Measurements from ENCODE around the gene CDKL1. TPM values are rescaled to one million over a fixed set of nuclear protein-coding genes. Genes with fewer than 3 reads are reported as not detected.

Gene CDKL1
- total RNA-seq, 1 experiment from 2014 or later: 2.4 TPM

GRCh38 chr14:50343434-50343833, 53.2 kb downstream of the CDKL1 start:
- intact Hi-C loops (cut with micrococcal nuclease; ENCODE audit: unreplicated experiment): loop anchor here (10.0 kb wide), 1 partner anchor 101 kb away; no protein-coding TSS in a partner anchor
- TF ChIP-seq, protein P1, sequence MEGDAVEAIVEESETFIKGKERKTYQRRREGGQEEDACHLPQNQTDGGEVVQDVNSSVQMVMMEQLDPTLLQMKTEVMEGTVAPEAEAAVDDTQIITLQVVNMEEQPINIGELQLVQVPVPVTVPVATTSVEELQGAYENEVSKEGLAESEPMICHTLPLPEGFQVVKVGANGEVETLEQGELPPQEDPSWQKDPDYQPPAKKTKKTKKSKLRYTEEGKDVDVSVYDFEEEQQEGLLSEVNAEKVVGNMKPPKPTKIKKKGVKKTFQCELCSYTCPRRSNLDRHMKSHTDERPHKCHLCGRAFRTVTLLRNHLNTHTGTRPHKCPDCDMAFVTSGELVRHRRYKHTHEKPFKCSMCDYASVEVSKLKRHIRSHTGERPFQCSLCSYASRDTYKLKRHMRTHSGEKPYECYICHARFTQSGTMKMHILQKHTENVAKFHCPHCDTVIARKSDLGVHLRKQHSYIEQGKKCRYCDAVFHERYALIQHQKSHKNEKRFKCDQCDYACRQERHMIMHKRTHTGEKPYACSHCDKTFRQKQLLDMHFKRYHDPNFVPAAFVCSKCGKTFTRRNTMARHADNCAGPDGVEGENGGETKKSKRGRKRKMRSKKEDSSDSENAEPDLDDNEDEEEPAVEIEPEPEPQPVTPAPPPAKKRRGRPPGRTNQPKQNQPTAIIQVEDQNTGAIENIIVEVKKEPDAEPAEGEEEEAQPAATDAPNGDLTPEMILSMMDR (conservative IDR thresholded peaks at IDR 0.05): no peak
- TF ChIP-seq EZH2 (IDR thresholded peaks at IDR 0.05; ENCODE audit: low read depth): no peak
- CTCF ChIA-PET: no interaction called here

GRCh38 chr14:50342221-50343078, 54.2 kb downstream of the CDKL1 start:
- Histone ChIP-seq H3K27me3 (ENCODE audit: insufficient read depth, low read depth) (no peaks in the 10 kb centered on the region), H3K27ac (no peak overlapping the region), H3K4me3 (no peak overlapping the region), H3K9me2 (ENCODE audit: insufficient read depth) (no peaks in the 10 kb centered on the region), H3K9me3 (ENCODE audit: insufficient read depth, low read depth) (no peaks in the 10 kb centered on the region), H4K20me1 (ENCODE audit: insufficient read depth) (no peaks in the 10 kb centered on the region), H3K4me1 (replicated peaks; ENCODE audit: insufficient read depth) (peaks cover 6% of the 10 kb centered on the region), H3K4me2 (no peak overlapping the region), H2AFZ (no peak overlapping the region), H3K79me2 (ENCODE audit: low read depth) (no peaks in the 10 kb centered on the region), H3F3A (ENCODE audit: insufficient read depth, low read depth) (no peaks in the 10 kb centered on the region), H3K36me3 (ENCODE audit: low read depth) (no peaks in the 10 kb centered on the region)
- DNase-seq: peak in 1 of 2 experiments; percentile 21
- no peak for TF ChIP-seq EZH2 (IDR thresholded peaks at IDR 0.05; ENCODE audit: low read depth)
- TF ChIP-seq, protein P1 (conservative IDR thresholded peaks at IDR 0.05): no peak
- no TSS peak for BruUV-seq (replicated peaks)
- ChIA-PET POLR2A (ENCODE audit: unreplicated experiment) (no interaction called here), CTCF (interaction anchor here (0.6 to 0.8 kb wide), 3 partner anchors 22 to 443 kb away, joined by 3 read pairs; no protein-coding TSS in a partner anchor)
- intact Hi-C loops (cut with micrococcal nuclease; ENCODE audit: unreplicated experiment): loop anchor here (10.0 kb wide), 1 partner anchor 102 kb away; no protein-coding TSS in a partner anchor

More at GRCh38 chr14:50343434-50343833, 53.2 kb downstream of the CDKL1 start:
- H3K4me1 ChIP-seq (replicated peaks; ENCODE audit: insufficient read depth): peaks cover 13% of the 10 kb centered on the region
- no peaks in the 10 kb centered on the region for H4K20me1 ChIP-seq (ENCODE audit: insufficient read depth)
- no peaks in the 10 kb centered on the region for H3F3A ChIP-seq (ENCODE audit: insufficient read depth, low read depth)
- H3K4me2 ChIP-seq: no peak overlapping the region
- no peak overlapping the region for H3K4me3 ChIP-seq
- no peak for DNase-seq
- H3K27me3 ChIP-seq (ENCODE audit: insufficient read depth, low read depth): no peaks in the 10 kb centered on the region
- no peaks in the 10 kb centered on the region for H3K36me3 ChIP-seq (ENCODE audit: low read depth)
- no peaks in the 10 kb centered on the region for H3K79me2 ChIP-seq (ENCODE audit: low read depth)
- H2AFZ ChIP-seq: no peak overlapping the region
- POLR2A ChIA-PET (ENCODE audit: unreplicated experiment): no interaction called here
- H3K9me2 ChIP-seq (ENCODE audit: insufficient read depth): no peaks in the 10 kb centered on the region
- no TSS peak for BruUV-seq (replicated peaks)
- H3K27ac ChIP-seq: no peak overlapping the region
- H3K9me3 ChIP-seq (ENCODE audit: insufficient read depth, low read depth): peaks cover 4% of the 10 kb centered on the region; the same call in 1 of the 2 replicates

- Histone ChIP-seq H3K9me2 (ENCODE audit: insufficient read depth) (no peaks in the 10 kb centered on the region), H3K36me3 (ENCODE audit: low read depth) (no peaks in the 10 kb centered on the region), H4K20me1 (ENCODE audit: insufficient read depth) (no peaks in the 10 kb centered on the region), H3K27ac (no peak overlapping the region), H3K79me2 (ENCODE audit: low read depth) (no peaks in the 10 kb centered on the region), H3K4me3 (no peak overlapping the region), H3K4me1 (replicated peaks; ENCODE audit: insufficient read depth) (no peaks in the 10 kb centered on the region), H2AFZ (no peak overlapping the region), H3K27me3 (ENCODE audit: insufficient read depth, low read depth) (no peaks in the 10 kb centered on the region), H3K9me3 (ENCODE audit: insufficient read depth, low read depth) (no peaks in the 10 kb centered on the region), H3F3A (ENCODE audit: insufficient read depth, low read depth) (no peaks in the 10 kb centered on the region), H3K4me2 (no peak overlapping the region)
- TF ChIP-seq, protein P1 (conservative IDR thresholded peaks at IDR 0.05): no peak
- no peak for TF ChIP-seq EZH2 (IDR thresholded peaks at IDR 0.05; ENCODE audit: low read depth)
- no peak for DNase-seq
- intact Hi-C loops (cut with micrococcal nuclease; ENCODE audit: unreplicated experiment): loop anchor here (10.0 kb wide), 1 partner anchor 104 kb away; no protein-coding TSS in a partner anchor
- ChIA-PET CTCF (no interaction called here), POLR2A (ENCODE audit: unreplicated experiment) (no interaction called here)
- no TSS peak for BruUV-seq (replicated peaks)
These were observed 55.7 kb downstream of the CDKL1 start for GRCh38 chr14:50340963-50341362.
